HepG2 (cell line): ENCODE measurements around the gene ZMYND10. TPM values are rescaled to one million over a fixed set of nuclear protein-coding genes. Genes with fewer than 3 reads are reported as not detected.

Source experiments
- GTF2F1 ChIP-seq: fragments of 150-350 bp; IDR thresholded peaks from 2 replicates; pipeline ENCODE4 v1.6.1; 2014; ENCODE audit warnings: low read length
- KLF15 ChIP-seq: sonication (generic); formaldehyde crosslinking; IDR thresholded peaks from 2 replicates; pipeline ENCODE4 v1.8.1; 2023; ENCODE audit warnings: borderline replicate concordance, mild to moderate bottlenecking, inconsistent platforms, missing genetic modification reagents, mixed read lengths
- KMT2B ChIP-seq: IDR thresholded peaks from 2 replicates; pipeline ENCODE4 v1.6.1; 2016; ENCODE audit warnings: missing genetic modification reagents, missing compliant biosample characterization
- MTF1 ChIP-seq: sonication (generic); formaldehyde crosslinking; IDR thresholded peaks from 2 replicates; pipeline ENCODE4 v1.5.0; 2020; ENCODE audit warnings: missing genetic modification reagents
- MTF2 ChIP-seq: sonication (generic); formaldehyde crosslinking; IDR thresholded peaks from 2 replicates; pipeline ENCODE4 v1.5.0; 2020; ENCODE audit warnings: missing genetic modification reagents, borderline replicate concordance
- SATB2 ChIP-seq: sonication (generic); formaldehyde crosslinking; IDR thresholded peaks from 2 replicates; pipeline ENCODE4 v1.5.0; 2020; ENCODE audit warnings: missing genetic modification reagents
- SIX4 ChIP-seq: sonication (generic); formaldehyde crosslinking; IDR thresholded peaks from 2 replicates; pipeline ENCODE4 v1.4.0; 2020; ENCODE audit warnings: missing genetic modification reagents
- SNAPC2 ChIP-seq: sonication (generic); formaldehyde crosslinking; IDR thresholded peaks from 2 replicates; pipeline ENCODE4 v1.8.1; 2022; ENCODE audit warnings: mild to moderate bottlenecking, missing genetic modification reagents
- TOE1 ChIP-seq: sonication (generic); formaldehyde crosslinking; IDR thresholded peaks from 2 replicates; pipeline ENCODE4 v1.4.0; 2020; ENCODE audit warnings: mild to moderate bottlenecking, missing genetic modification reagents
- ZNF292 ChIP-seq: sonication (generic); formaldehyde crosslinking; IDR thresholded peaks from 2 replicates; pipeline ENCODE4 v1.8.1; 2022; ENCODE audit warnings: mild to moderate bottlenecking, low read depth, missing genetic modification reagents, borderline replicate concordance
- ZNF317 ChIP-seq: sonication (generic); formaldehyde crosslinking; IDR thresholded peaks from 2 replicates; pipeline ENCODE4 v1.5.0; 2020; ENCODE audit warnings: mild to moderate bottlenecking, missing genetic modification reagents
- ZNF343 ChIP-seq: sonication (generic); formaldehyde crosslinking; IDR thresholded peaks from 2 replicates; pipeline ENCODE4 v1.4.0; 2020; ENCODE audit warnings: mild to moderate bottlenecking, missing genetic modification reagents
- ZNF496 ChIP-seq: sonication (generic); formaldehyde crosslinking; IDR thresholded peaks from 2 replicates; pipeline ENCODE4 v1.8.1; 2023; ENCODE audit warnings: mild to moderate bottlenecking, moderate library complexity, missing genetic modification reagents; ENCODE audit not compliant: insufficient replicate concordance
- ZNF510 ChIP-seq: sonication (generic); formaldehyde crosslinking; IDR thresholded peaks from 2 replicates; pipeline ENCODE4 v1.4.0; 2020; ENCODE audit warnings: low read depth, mild to moderate bottlenecking, missing genetic modification reagents
- ZNF550 ChIP-seq: sonication (generic); formaldehyde crosslinking; IDR thresholded peaks from 2 replicates; pipeline ENCODE4 v1.4.0; 2020; ENCODE audit warnings: mild to moderate bottlenecking, missing genetic modification reagents, borderline replicate concordance
- ZNF557 ChIP-seq: sonication (generic); formaldehyde crosslinking; IDR thresholded peaks from 2 replicates; pipeline ENCODE4 v1.4.0; 2020; ENCODE audit warnings: missing genetic modification reagents
- polyA plus RNA-seq, 8 experiments: library from polyadenylated mRNA; depleted of rRNA in 3 of 8; stranded (reverse) in 7 of 8; unstranded in 1 of 8; fragments of >200 nt; fragmentation: Illumina TruSeq in 4 of 8; extraction: Trizol in 4 of 8; gene quantifications; 2 replicates each; pipeline versions ENCODE4 v1.2.1 to v1.2.3, GENCODE V29; 2011 to 2016; ENCODE audit warnings: low read depth in 4 of 8, missing spikeins in 1 of 8, mixed read lengths in 1 of 8; ENCODE audit not compliant: insufficient read depth in 1 of 8
- total RNA-seq, 5 experiments: library from RNA; depleted of rRNA; stranded (reverse); fragments of >200 nt; fragmentation: Illumina TruSeq; extraction: Trizol; gene quantifications; 2 replicates each; pipeline ENCODE4 v1.2.3, GENCODE V29; 2016; ENCODE audit warnings: low read depth in 1 of 5
- TF ChIP-seq, protein P1 (sequence below): IDR thresholded peaks from 2 replicates; pipeline ENCODE4 v1.6.1; 2016; ENCODE audit warnings: low read depth
- TF ChIP-seq, protein P2 (sequence below): sonication (generic); formaldehyde crosslinking; conservative IDR thresholded peaks from 2 replicates; pipeline ENCODE4 v1.4.0; 2020; ENCODE audit warnings: missing genetic modification reagents
- TF ChIP-seq, protein P3 (sequence below): sonication (generic); formaldehyde crosslinking; IDR thresholded peaks from 2 replicates; pipeline ENCODE4 v1.4.0; 2020; ENCODE audit warnings: mild to moderate bottlenecking, low read depth, missing genetic modification reagents
- TF ChIP-seq, protein P4 (sequence below): sonication (generic); formaldehyde crosslinking; IDR thresholded peaks from 2 replicates; pipeline ENCODE4 v1.9.0; 2021; ENCODE audit warnings: missing genetic modification reagents, mild to moderate bottlenecking, borderline replicate concordance
- TF ChIP-seq, protein P5 (sequence below): sonication (generic); formaldehyde crosslinking; IDR thresholded peaks from 2 replicates; pipeline ENCODE4 v1.9.0; 2021; ENCODE audit warnings: missing genetic modification reagents, borderline replicate concordance
- TF ChIP-seq, protein P6 (sequence below): sonication (generic); formaldehyde crosslinking; IDR thresholded peaks from 2 replicates; pipeline ENCODE4 v1.5.0; 2020; ENCODE audit warnings: missing genetic modification reagents

The ZMYND10 gene
- total and polyA plus RNA-seq, 2 of the 13 experiments (the other 11 are each of a cell fraction or from before 2014, with no cell fraction given), result 0.60 to 0.74 TPM

DNA sequence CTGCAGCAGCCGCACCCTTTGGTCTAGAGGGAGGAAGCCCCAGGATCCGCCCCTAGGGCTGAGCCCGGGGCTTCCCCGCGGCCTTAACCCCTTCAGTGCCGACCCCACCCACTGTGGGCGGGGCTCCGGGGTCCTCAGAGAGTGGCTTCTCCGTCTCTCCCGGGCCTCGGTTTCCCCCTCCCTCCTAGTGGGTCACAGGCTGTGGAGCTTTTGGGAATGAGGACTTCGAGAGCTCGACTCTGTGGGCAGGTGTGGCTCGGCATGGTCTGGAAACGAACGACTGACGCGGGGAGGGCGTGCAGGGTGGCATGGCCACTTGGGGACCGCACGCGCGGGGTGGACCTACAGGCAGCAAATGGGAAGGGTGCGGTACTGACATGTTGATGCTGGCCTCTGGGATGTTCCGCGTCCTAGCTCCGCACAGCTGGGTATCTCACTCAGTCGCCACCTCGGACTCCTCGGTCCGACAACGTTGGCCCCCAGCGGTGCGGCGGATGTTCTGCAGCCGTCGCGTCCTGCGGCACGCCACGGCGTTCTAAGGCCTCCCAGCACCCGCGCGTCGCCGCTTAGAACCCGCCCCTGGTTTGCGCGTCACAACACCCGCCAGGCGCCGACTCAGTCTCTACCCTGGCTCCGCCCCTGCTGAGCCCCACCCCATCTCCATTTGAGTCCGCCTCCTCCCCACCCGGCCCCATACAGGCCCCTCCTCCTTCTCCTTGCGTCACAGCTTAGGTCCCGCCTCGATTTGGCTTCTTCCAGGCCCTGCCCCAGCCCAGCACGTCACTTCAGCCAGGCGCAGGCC is 46.5 kb downstream of the ZMYND10 start, which contains the start of the genes HYAL3 and NAA80 (continued):
- TF ChIP-seq, protein P1, sequence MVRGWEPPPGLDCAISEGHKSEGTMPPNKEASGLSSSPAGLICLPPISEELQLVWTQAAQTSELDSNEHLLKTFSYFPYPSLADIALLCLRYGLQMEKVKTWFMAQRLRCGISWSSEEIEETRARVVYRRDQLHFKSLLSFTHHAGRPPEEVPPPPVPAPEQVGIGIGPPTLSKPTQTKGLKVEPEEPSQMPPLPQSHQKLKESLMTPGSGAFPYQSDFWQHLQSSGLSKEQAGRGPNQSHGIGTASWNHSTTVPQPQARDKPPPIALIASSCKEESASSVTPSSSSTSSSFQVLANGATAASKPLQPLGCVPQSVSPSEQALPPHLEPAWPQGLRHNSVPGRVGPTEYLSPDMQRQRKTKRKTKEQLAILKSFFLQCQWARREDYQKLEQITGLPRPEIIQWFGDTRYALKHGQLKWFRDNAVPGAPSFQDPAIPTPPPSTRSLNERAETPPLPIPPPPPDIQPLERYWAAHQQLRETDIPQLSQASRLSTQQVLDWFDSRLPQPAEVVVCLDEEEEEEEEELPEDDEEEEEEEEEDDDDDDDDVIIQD, result 0 out of 2 replicates have a peak, but pooled peaks have one; percentile 19
- no peak for TF ChIP-seq MTF1
- TF ChIP-seq KLF15 (CRISPR knock-in tag), result peak; percentile 65; the same call in 1 of the 2 replicates
- TF ChIP-seq ZNF550 (CRISPR knock-in tag), result peak; percentile 85; the same call in 1 of the 2 replicates
- no peak; the same call in 1 of the 2 replicates for TF ChIP-seq TOE1 (CRISPR knock-in tag)
- peak; percentile 65; the same call in 1 of the 2 replicates for TF ChIP-seq KMT2B (CRISPR knock-in tag)
- no peak for TF ChIP-seq MTF2 (CRISPR knock-in tag)
- TF ChIP-seq SNAPC2, result no peak
- no peak for TF ChIP-seq SIX4 (CRISPR knock-in tag)
- TF ChIP-seq ZNF343 (CRISPR knock-in tag), result peak; percentile 52; the same call in 1 of the 2 replicates
- TF ChIP-seq GTF2F1, result no peak
- TF ChIP-seq ZNF292 (CRISPR knock-in tag), result no peak
- TF ChIP-seq, protein P2, sequence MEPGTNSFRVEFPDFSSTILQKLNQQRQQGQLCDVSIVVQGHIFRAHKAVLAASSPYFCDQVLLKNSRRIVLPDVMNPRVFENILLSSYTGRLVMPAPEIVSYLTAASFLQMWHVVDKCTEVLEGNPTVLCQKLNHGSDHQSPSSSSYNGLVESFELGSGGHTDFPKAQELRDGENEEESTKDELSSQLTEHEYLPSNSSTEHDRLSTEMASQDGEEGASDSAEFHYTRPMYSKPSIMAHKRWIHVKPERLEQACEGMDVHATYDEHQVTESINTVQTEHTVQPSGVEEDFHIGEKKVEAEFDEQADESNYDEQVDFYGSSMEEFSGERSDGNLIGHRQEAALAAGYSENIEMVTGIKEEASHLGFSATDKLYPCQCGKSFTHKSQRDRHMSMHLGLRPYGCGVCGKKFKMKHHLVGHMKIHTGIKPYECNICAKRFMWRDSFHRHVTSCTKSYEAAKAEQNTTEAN (CRISPR knock-in tag), result peak; percentile 56; the same call in 1 of the 2 replicates
- TF ChIP-seq, protein P3, sequence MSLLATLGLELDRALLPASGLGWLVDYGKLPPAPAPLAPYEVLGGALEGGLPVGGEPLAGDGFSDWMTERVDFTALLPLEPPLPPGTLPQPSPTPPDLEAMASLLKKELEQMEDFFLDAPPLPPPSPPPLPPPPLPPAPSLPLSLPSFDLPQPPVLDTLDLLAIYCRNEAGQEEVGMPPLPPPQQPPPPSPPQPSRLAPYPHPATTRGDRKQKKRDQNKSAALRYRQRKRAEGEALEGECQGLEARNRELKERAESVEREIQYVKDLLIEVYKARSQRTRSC (CRISPR knock-in tag), result no peak
- 0 out of 2 replicates have a peak, but pooled peaks have one; percentile 64 for TF ChIP-seq SATB2 (CRISPR knock-in tag)
- no peak for TF ChIP-seq ZNF496 (CRISPR knock-in tag)
- TF ChIP-seq, protein P4, sequence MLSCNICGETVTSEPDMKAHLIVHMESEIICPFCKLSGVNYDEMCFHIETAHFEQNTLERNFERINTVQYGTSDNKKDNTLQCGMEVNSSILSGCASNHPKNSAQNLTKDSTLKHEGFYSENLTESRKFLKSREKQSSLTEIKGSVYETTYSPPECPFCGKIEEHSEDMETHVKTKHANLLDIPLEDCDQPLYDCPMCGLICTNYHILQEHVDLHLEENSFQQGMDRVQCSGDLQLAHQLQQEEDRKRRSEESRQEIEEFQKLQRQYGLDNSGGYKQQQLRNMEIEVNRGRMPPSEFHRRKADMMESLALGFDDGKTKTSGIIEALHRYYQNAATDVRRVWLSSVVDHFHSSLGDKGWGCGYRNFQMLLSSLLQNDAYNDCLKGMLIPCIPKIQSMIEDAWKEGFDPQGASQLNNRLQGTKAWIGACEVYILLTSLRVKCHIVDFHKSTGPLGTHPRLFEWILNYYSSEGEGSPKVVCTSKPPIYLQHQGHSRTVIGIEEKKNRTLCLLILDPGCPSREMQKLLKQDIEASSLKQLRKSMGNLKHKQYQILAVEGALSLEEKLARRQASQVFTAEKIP, result no peak
- TF ChIP-seq ZNF557 (CRISPR knock-in tag), result 0 out of 2 replicates have a peak, but pooled peaks have one; percentile 62
- TF ChIP-seq ZNF510 (CRISPR knock-in tag), result no peak
- TF ChIP-seq, protein P5, sequence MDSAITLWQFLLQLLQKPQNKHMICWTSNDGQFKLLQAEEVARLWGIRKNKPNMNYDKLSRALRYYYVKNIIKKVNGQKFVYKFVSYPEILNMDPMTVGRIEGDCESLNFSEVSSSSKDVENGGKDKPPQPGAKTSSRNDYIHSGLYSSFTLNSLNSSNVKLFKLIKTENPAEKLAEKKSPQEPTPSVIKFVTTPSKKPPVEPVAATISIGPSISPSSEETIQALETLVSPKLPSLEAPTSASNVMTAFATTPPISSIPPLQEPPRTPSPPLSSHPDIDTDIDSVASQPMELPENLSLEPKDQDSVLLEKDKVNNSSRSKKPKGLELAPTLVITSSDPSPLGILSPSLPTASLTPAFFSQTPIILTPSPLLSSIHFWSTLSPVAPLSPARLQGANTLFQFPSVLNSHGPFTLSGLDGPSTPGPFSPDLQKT, result no peak
- TF ChIP-seq ZNF317 (CRISPR knock-in tag), result no peak
- TF ChIP-seq, protein P6, sequence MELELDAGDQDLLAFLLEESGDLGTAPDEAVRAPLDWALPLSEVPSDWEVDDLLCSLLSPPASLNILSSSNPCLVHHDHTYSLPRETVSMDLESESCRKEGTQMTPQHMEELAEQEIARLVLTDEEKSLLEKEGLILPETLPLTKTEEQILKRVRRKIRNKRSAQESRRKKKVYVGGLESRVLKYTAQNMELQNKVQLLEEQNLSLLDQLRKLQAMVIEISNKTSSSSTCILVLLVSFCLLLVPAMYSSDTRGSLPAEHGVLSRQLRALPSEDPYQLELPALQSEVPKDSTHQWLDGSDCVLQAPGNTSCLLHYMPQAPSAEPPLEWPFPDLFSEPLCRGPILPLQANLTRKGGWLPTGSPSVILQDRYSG (CRISPR knock-in tag), result no peak
